HCT116 (cell line): ENCODE data around the gene PRKX. TPM values are rescaled to one million over a fixed set of nuclear protein-coding genes. Genes with fewer than 3 reads are reported as not detected.
"Not testable (repeated sequence)": the region's sequence is repeated elsewhere in the genome, so short reads cannot be mapped to it uniquely, and the experiment has no call there.

Experiments
- ATAC-seq: fragments of 200-7000 bp; cut with Tn5 transposase; 2 replicates; pipeline ENCODE4 v1.9.1; 2020; ENCODE audit warnings: mild to moderate bottlenecking, moderate library complexity
- BruUV-seq: library from RNA; stranded (reverse); fragments of 400-500 nt; replicated peaks from 2 replicates; lab custom pipeline; 2021; lab: Mats Ljungman, UMichigan
- CTCF ChIA-PET: fragments of 300-600 bp; sonication (Branson Sonifier 250); formaldehyde crosslinking; loops from one replicate; lab custom pipeline; 2021; ENCODE audit warnings: antibody characterized with exemption; lab: Charles Lee
- POLR2A ChIA-PET: fragments of 300-600, 350-600 bp; sonication (Branson Sonifier 250); formaldehyde crosslinking; loops from one replicate; lab custom pipeline; 2021; ENCODE audit warnings: antibody characterized with exemption; lab: Charles Lee
- RAD21 ChIA-PET, 2 experiments: fragments of 300-600 bp; sonication (Branson Sonifier 250); formaldehyde crosslinking; loops; one replicate each; lab custom pipeline; 2023; ENCODE audit warnings: low total read pairs in 2 of 2; ENCODE audit not compliant: uncharacterized antibody in 2 of 2, unreplicated experiment in 2 of 2, low non-redundant PET in 1 of 2; lab: Charles Lee
- DNase-seq: peaks from one replicate; pipeline ENCODE4 v3.0.0-alpha.2; 2010; ENCODE audit warnings: low read depth, low spot score
- H2AFZ ChIP-seq: fragments of 200-600 bp; shearing (Covaris generic), sonication (generic); 2 replicates; pipeline ENCODE4 v1.6.1; 2017; ENCODE audit warnings: low read depth, mixed run types, mixed read lengths, antibody characterized with exemption, low read length; ENCODE audit not compliant: poor library complexity, severe bottlenecking
- H3K27ac ChIP-seq: 2 replicates; pipeline ENCODE4 v1.5.1; 2012; ENCODE audit warnings: low read depth, low read length
- H3K27me3 ChIP-seq: fragments of 200-600 bp; sonication (generic); 2 replicates; pipeline ENCODE4 v1.6.1; 2016; ENCODE audit warnings: mixed run types, low read length, mixed read lengths; ENCODE audit not compliant: insufficient read depth
- H3K36me3 ChIP-seq, 2 experiments: fragments of 200-500 bp in 1 of 2; fragments of 200-600 bp in 1 of 2; sonication (Bioruptor generic) in 1 of 2; sonication (generic) in 1 of 2; 2 replicates each; pipeline versions ENCODE4 v1.5.1 to v1.6.1; 2014 to 2016; ENCODE audit warnings: low read length in 2 of 2, inconsistent platforms in 1 of 2, mixed read lengths in 1 of 2, mixed run types in 1 of 2; ENCODE audit not compliant: insufficient read depth in 2 of 2, control insufficient read depth in 1 of 2
- H3K4me1 ChIP-seq, 2 experiments: fragments of 200-600 bp in 1 of 2; sonication (generic) in 1 of 2; 2 replicates each; pipeline versions ENCODE4 v1.5.1 to v1.6.1; 2012 to 2017; ENCODE audit warnings: low read length in 2 of 2, inconsistent platforms in 1 of 2, mild to moderate bottlenecking in 1 of 2, mixed read lengths in 1 of 2, mixed run types in 1 of 2, moderate library complexity in 1 of 2; ENCODE audit not compliant: insufficient read depth in 2 of 2, control insufficient read depth in 1 of 2
- H3K4me2 ChIP-seq: fragments of 200-600 bp; sonication (generic); 2 replicates; pipeline ENCODE4 v1.6.1; 2017; ENCODE audit warnings: mixed run types, low read length, mixed read lengths
- H3K4me3 ChIP-seq, 2 experiments: fragments of 200-600 bp in 1 of 2; sonication (generic) in 1 of 2; replicated peaks in 1 of 2; 2 replicates each; pipeline ENCODE4 v1.5.1; 2011 to 2016; ENCODE audit warnings: low read length in 2 of 2, control low read depth in 1 of 2, low read depth in 1 of 2, mild to moderate bottlenecking in 1 of 2, mixed read lengths in 1 of 2, mixed run types in 1 of 2
- H3K79me2 ChIP-seq: fragments of 200-600 bp; sonication (generic); 2 replicates; pipeline ENCODE4 v1.6.1; 2017; ENCODE audit warnings: mild to moderate bottlenecking, mixed run types, low read length, moderate library complexity, mixed read lengths; ENCODE audit not compliant: insufficient read depth
- H3K9ac ChIP-seq: fragments of 200-600 bp; sonication (generic); 2 replicates; pipeline ENCODE4 v1.6.1; 2016; ENCODE audit warnings: low read length, mixed read lengths
- H3K9me2 ChIP-seq: fragments of 200-600 bp; sonication (generic), shearing (Covaris generic); 2 replicates; pipeline ENCODE4 v1.6.1; 2017; ENCODE audit warnings: mixed run types, mild to moderate bottlenecking, moderate library complexity; ENCODE audit not compliant: insufficient read depth
- H3K9me3 ChIP-seq, 2 experiments: fragments of 200-500 bp in 1 of 2; fragments of 200-600 bp in 1 of 2; sonication (Bioruptor generic) in 1 of 2; sonication (generic) in 1 of 2; 2 replicates each; pipeline ENCODE4 v1.6.1; 2014 to 2017; ENCODE audit warnings: low read length in 2 of 2, mixed read lengths in 2 of 2, inconsistent platforms in 1 of 2, low read depth in 1 of 2, mild to moderate bottlenecking in 1 of 2, mixed run types in 1 of 2, moderate library complexity in 1 of 2; ENCODE audit not compliant: control insufficient read depth in 1 of 2, insufficient read depth in 1 of 2
- H4K20me1 ChIP-seq: fragments of 200-600 bp; sonication (generic), shearing (Covaris generic); 2 replicates; pipeline ENCODE4 v1.6.1; 2017; ENCODE audit warnings: mixed run types, mild to moderate bottlenecking, moderate library complexity; ENCODE audit not compliant: insufficient read depth
- ATF3 ChIP-seq: IDR thresholded peaks from 2 replicates; pipeline ENCODE4 v1.6.1; 2012
- EGR1 ChIP-seq: IDR thresholded peaks from 2 replicates; pipeline ENCODE4 v1.6.1; 2012; ENCODE audit warnings: low read depth
- EZH2phosphoT487 ChIP-seq: fragments of 200-600 bp; IDR thresholded peaks from 2 replicates; pipeline ENCODE4 v1.6.1; 2018; ENCODE audit warnings: antibody characterized with exemption, borderline replicate concordance
- intact Hi-C: fragments of 100-400 bp; cut with micrococcal nuclease; formaldehyde crosslinking; loops from 2 replicates; pipeline ENCODE4 v1.10.0; 2022
- total RNA-seq: library from RNA; stranded (reverse); gene quantifications from one replicate; pipeline ENCODE4 v1.2.1, GENCODE V29; 2021; ENCODE audit not compliant: unreplicated experiment

Gene PRKX
- total RNA-seq, 1 experiment from 2014 or later = 26.7 TPM

DNA sequence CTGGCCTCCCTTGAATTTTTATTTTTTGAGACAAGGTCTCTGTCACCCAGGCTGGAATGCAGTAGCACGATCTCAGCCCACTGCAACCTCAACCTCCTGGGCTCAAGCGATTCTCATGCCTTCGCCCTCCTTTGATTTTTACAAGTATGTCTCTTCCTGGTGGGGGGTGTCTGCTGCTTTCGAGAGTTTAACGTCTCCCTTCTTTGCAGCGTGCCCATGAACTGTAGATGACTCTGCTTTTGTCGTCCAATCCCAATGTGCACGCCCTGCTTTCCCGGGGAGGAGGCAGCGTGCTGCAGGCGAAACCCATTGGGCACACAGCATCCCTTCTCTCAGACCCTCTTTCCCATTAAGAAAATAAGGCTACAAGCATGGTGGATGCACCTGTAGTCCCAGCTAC lies 7.0 kb downstream of the PRKX start:
- BruUV-seq = no TSS peak
- Histone ChIP-seq H2AFZ (no peak overlapping the region), H3K9ac (no peak overlapping the region), H3K4me3 (no peak overlapping the region), H4K20me1 (no peaks in the 10 kb centered on the region), H3K36me3 (no peaks in the 10 kb centered on the region), H3K27me3 (no peaks in the 10 kb centered on the region), H3K27ac (no peak overlapping the region), H3K79me2 (peaks cover 23% of the 10 kb centered on the region), H3K9me3 (no peaks in the 10 kb centered on the region), H3K4me1 (no peaks in the 10 kb centered on the region), H3K4me2 (no peak overlapping the region), H3K9me2 (no peaks in the 10 kb centered on the region)
- RAD21 ChIA-PET = no interaction called here
- POLR2A ChIA-PET = no interaction called here
- DNase-seq (no peak), ATAC-seq (no peak)
- intact Hi-C loops = no loop called here
- TF ChIP-seq EGR1 = no peak
- no peak for TF ChIP-seq ATF3
- no peak for TF ChIP-seq EZH2phosphoT487
- CTCF ChIA-PET = no interaction called here

DNA sequence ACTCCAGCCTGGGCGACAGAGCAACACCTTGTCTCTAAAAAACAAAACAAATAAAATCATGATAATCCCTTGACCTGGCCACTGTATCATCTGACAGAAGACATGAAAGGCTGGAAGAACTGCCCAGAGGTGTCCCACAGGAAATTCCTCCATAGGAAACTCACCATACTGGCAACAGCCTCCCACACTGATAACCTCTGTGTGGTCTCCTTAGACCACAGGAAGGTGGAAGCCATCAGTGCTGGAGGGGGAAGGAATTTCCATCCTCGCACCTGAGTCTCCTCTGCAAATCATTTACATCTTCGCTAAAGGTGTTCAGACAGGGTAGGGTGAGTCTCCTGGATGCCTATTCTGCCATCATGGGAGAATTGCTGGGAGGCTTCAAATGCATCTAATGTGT lies 10.2 kb downstream of the PRKX start:
- H3K9me3 ChIP-seq, H3K9me2 ChIP-seq, H3K4me2 ChIP-seq: not testable (repeated sequence)

DNA sequence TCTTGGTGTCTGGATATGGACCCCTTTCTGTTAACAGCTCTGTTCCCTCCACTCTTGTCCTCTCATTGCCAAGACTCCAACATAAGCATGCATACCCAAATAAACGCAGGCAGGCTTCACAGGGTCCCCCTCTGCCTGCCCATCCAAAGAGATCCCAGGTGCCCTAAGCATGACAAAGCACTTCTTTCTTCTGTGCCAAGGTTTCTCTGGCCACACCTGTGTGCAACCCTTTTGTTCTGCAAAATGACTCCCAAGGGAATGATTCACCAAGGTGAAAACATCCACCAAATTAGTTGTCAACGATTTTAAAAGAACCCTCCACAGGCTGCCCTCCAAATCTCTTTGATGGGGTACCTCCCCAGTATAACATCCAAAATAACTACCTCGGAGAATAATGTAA lies 11.4 kb downstream of the PRKX start:
- H3K36me3 ChIP-seq, H4K20me1 ChIP-seq, H3K4me2 ChIP-seq, H3K27me3 ChIP-seq, POLR2A ChIA-PET, H3K4me3 ChIP-seq, intact Hi-C loops, BruUV-seq, H3K9me3 ChIP-seq, H2AFZ ChIP-seq, RAD21 ChIA-PET, CTCF ChIA-PET, DNase-seq, ATAC-seq, H3K4me1 ChIP-seq, H3K27ac ChIP-seq, H3K9me2 ChIP-seq, H3K9ac ChIP-seq: not testable (repeated sequence)
- peaks cover 13% of the 10 kb centered on the region; the same call in 1 of the 2 replicates for H3K79me2 ChIP-seq

More for the DNA sequence above, 10.2 kb downstream of the PRKX start:
- H4K20me1 ChIP-seq, ATAC-seq, BruUV-seq, H3K9ac ChIP-seq, POLR2A ChIA-PET, CTCF ChIA-PET, H3K27ac ChIP-seq, RAD21 ChIA-PET, H3K4me3 ChIP-seq, H2AFZ ChIP-seq, H3K36me3 ChIP-seq, intact Hi-C loops, H3K4me1 ChIP-seq, DNase-seq, H3K27me3 ChIP-seq: not testable (repeated sequence)
- H3K79me2 ChIP-seq = peaks cover 13% of the 10 kb centered on the region

- BruUV-seq, H3K36me3 ChIP-seq, POLR2A ChIA-PET, H4K20me1 ChIP-seq, H3K9me3 ChIP-seq, H3K9ac ChIP-seq, H2AFZ ChIP-seq, H3K27ac ChIP-seq, CTCF ChIA-PET, H3K27me3 ChIP-seq, DNase-seq, H3K9me2 ChIP-seq, H3K4me1 ChIP-seq, H3K4me3 ChIP-seq, intact Hi-C loops, ATAC-seq, RAD21 ChIA-PET, H3K4me2 ChIP-seq: not testable (repeated sequence)
- H3K79me2 ChIP-seq = peaks cover 11% of the 10 kb centered on the region; the same call in 1 of the 2 replicates
Measured at GRCh38 chrX:3701445-3701928, 12.0 kb downstream of the PRKX start.
